ENCODE data around the gene UGT1A4.
"Not testable (repeated sequence)": the region's sequence is repeated elsewhere in the genome, so short reads cannot be mapped to it uniquely, and the experiment has no call there.

The UGT1A4 gene

GRCh38 chr2:233700028-233700635, 18.4 kb upstream of the UGT1A4 start:
- no peak for DNase-seq

DNA sequence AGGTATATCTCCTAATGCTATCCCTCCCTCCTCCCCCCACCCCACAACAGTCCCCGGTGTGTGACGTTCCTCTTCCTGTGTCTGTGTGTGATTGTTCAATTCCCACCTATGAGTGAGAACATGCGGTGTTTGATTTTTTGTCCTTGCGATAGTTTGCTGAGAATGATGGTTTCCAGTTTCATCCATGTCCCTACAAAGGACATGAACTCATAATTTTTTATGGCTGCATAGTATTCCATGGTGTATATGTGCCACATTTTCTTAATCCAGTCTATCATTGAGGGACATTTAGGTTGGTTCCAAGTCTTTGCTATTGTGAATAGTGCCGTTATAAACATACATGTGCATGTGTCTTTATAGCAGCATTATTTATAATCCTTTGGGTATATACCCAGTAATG, 17.7 kb upstream of the UGT1A4 start:
- DNase-seq: not testable (repeated sequence)

DNA sequence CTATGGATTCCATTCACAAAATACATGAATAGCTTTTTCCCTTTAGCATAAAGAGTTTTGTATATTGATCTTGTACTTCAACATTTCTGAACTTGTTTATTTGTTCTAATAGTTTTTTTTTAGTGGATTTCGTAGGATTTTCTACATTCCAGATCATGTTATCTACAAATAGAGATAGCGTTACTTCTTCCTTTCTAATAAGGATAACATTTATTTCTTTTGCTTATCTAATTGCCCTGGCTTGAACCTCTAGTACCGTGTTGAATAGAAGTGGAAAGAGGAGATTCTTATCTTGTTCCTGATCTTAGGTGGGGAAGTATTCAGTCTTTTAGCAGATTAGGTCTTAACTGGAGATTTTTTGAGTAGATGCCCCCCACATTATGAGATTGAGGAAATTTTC, 16.3 kb upstream of the UGT1A4 start:
- no peak for DNase-seq

- no peak for DNase-seq
These were observed 12.5 kb upstream of the UGT1A4 start for GRCh38 chr2:233705911-233706506.

GRCh38 chr2:233706720-233707119, 11.8 kb upstream of the UGT1A4 start:
- DNase-seq: no peak

- no peak for DNase-seq
These were observed 10.4 kb upstream of the UGT1A4 start for GRCh38 chr2:233707940-233708644.

DNA sequence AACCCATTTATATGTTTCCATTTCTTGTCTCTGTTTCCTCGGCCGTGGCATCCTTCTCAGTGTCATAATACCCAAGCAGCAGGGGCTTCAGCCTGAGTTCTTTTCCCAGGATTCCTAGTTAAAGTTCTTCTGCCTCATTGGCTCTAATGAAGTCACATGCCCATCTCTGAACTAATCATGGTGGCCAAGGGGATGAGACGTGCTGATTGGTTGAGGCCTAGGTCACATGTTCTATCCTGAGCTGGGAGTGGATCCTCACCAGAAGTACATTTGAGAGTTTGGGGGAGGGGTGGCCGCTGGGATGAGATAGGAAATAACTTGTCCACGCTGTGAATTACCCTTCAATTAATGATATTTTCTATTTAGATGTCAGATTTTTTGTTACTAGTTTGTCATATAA, 9.6 kb upstream of the UGT1A4 start:
- no peak for DNase-seq

GRCh38 chr2:233711312-233712008, 7.1 kb upstream of the UGT1A4 start:
- peak; percentile 32 for DNase-seq

DNA sequence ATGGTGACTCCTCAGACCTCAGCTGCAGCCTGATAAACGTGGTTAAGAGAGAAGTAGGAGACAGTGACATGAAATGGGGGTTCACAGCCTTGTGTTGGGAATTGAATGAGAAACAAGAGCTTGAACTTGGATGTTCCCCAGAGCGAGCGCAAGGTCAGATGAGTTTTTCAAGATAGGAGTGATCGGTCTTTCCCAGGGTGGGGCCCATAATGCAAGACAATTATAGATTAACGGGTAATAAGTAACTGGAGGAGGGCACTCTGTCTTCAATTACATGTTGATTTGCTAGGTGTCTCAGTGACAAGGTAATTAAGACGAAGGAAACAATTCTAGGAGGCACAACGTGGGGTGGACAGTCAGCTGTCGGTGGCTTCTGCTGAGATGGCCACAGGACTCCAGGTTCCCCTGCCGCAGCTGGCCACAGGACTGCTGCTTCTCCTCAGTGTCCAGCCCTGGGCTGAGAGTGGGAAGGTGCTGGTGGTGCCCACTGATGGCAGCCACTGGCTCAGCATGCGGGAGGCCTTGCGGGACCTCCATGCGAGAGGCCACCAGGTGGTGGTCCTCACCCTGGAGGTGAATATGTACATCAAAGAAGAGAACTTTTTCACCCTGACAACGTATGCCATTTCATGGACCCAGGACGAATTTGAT, 5.8 kb upstream of the UGT1A4 start, which contains the start of gene UGT1A5:
Gene UGT1A5, plus strand, starts transcription at position 297 of the 651 bp plus-strand sequence. Its CDS starts 85 bp downstream, at position 382.
- no peak for DNase-seq

DNA sequence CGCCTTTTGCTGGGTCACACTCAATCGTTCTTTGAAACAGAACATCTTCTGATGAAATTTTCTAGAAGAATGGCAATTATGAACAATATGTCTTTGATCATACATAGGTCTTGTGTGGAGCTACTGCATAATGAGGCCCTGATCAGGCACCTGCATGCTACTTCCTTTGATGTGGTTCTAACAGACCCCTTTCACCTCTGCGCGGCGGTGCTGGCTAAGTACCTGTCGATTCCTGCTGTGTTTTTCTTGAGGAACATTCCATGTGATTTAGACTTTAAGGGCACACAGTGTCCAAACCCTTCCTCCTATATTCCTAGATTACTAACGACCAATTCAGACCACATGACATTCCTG, 5.3 kb upstream of the UGT1A4 start:
- DNase-seq: no peak

- no peak for DNase-seq
These were observed 4.4 kb upstream of the UGT1A4 start for GRCh38 chr2:233714121-233714520.

DNA sequence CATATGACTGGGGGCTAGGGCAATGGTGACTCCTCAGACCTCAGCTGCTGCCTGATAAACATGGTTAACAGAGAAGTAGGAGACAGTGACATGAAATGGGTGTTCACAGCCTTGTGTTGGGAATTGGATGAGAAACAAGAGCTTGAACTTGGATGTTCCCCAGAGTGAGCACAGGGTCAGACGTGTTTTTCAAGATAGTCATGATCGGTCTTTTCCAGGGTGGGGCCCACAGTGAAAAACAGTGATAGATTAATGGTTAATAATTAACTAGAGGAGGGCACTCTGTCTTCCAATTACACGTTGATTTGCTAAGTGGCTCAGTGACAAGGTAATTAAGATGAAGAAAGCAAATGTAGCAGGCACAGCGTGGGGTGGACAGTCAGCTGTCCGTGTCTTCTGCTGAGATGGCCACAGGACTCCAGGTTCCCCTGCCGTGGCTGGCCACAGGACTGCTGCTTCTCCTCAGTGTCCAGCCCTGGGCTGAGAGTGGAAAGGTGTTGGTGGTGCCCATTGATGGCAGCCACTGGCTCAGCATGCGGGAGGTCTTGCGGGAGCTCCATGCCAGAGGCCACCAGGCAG, 10.3 kb downstream of the UGT1A4 start, which contains the start of gene UGT1A3:
Gene UGT1A3, plus strand, starts transcription at position 320 of the 579 bp plus-strand sequence. Its CDS starts 85 bp downstream, at position 405.
- DNase-seq: no peak

- DNase-seq: not testable (repeated sequence)
These were observed 18.5 kb downstream of the UGT1A4 start for GRCh38 chr2:233736868-233737653.

DNA sequence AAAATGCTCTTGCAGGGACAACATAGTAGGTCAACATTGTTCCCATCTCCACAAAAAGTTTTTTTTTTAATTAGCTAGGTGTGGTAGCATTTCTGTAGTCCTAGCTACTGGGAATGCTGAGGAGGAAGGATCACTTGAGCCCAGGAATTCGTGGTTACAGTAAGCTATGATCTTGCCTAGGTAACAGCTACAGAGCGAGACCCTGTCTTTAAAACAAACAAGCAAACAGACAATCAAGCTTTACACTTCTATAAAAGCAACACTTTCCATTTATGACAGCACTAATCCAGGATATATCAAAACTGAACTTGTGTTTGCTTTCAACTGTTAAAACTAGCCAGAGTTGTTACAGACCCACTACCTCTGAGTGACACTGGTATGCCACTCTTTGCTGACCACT, 22.3 kb downstream of the UGT1A4 start:
- no peak for DNase-seq

GRCh38 chr2:233743464-233744259, 25.1 kb downstream of the UGT1A4 start:
- no peak for DNase-seq

- DNase-seq: no peak
These were observed 26.7 kb downstream of the UGT1A4 start for GRCh38 chr2:233745073-233745755.

GRCh38 chr2:233745838-233746237, 27.3 kb downstream of the UGT1A4 start:
- not testable (repeated sequence) for DNase-seq

- DNase-seq: no peak
These were observed 28.1 kb downstream of the UGT1A4 start for GRCh38 chr2:233746475-233747282.

- no peak for DNase-seq
These were observed 28.7 kb downstream of the UGT1A4 start for GRCh38 chr2:233747283-233747544.

DNA sequence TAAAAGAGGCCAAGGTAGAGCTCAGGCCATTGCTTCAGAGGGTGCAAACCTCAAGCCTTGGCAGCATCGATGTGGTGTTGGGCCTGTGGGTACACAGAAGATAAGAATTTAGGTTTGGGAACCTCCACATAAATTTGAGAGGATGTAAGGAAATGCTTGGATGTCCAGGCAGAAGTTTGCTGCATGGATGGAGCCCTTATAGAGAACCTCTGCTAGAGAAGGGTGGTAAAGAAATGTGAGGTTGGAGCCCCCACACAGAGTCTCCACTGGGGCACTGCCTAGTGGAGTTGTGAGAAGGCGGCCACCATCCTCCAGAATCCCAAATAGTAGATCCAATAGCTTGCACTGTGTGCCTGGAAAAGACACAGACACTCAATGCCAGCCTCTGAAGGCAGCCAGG, 32.2 kb downstream of the UGT1A4 start:
- not testable (repeated sequence) for DNase-seq

Data from NCI-H2081 treated with DMSO at 0.1 percent for 48 hours (cell line).